HepG2 (cell line): ENCODE results near the gene MOAP1. TPM values are rescaled to one million over a fixed set of nuclear protein-coding genes. Genes with fewer than 3 reads are reported as not detected.

Experiments
- ARNT ChIP-seq: fragments of 450-650 bp; IDR thresholded peaks from 2 replicates; pipeline ENCODE4 v1.6.1; 2017
- CHD2 ChIP-seq: IDR thresholded peaks from 2 replicates; pipeline ENCODE4 v1.6.1; 2011; ENCODE audit warnings: low read depth, low read length, improper control_type of control experiment
- GPN1 ChIP-seq: sonication (generic); formaldehyde crosslinking; IDR thresholded peaks from 2 replicates; pipeline ENCODE4 v1.5.1; 2020; ENCODE audit warnings: missing genetic modification reagents, borderline replicate concordance
- GTF3A ChIP-seq: sonication (generic); formaldehyde crosslinking; conservative IDR thresholded peaks from 2 replicates; pipeline ENCODE4 v1.4.0; 2020; ENCODE audit warnings: mild to moderate bottlenecking, missing genetic modification reagents
- HOXA9 ChIP-seq: sonication (generic); formaldehyde crosslinking; IDR thresholded peaks from 2 replicates; pipeline ENCODE4 v1.8.1; 2022; ENCODE audit warnings: missing genetic modification reagents, mild to moderate bottlenecking, moderate library complexity, borderline replicate concordance
- ISX ChIP-seq: sonication (generic); formaldehyde crosslinking; conservative IDR thresholded peaks from 2 replicates; pipeline ENCODE4 v1.5.0; 2020; ENCODE audit warnings: missing genetic modification reagents
- ZNF547 ChIP-seq: sonication (generic); formaldehyde crosslinking; IDR thresholded peaks from 2 replicates; pipeline ENCODE4 v1.5.1; 2020; ENCODE audit warnings: mild to moderate bottlenecking, missing genetic modification reagents
- ZNF674 ChIP-seq: sonication (generic); formaldehyde crosslinking; IDR thresholded peaks from 2 replicates; pipeline ENCODE4 v1.5.0; 2020; ENCODE audit warnings: low read depth, mild to moderate bottlenecking, missing genetic modification reagents
- ZSCAN9 ChIP-seq: IDR thresholded peaks from 2 replicates; pipeline ENCODE4 v1.6.1; 2016; ENCODE audit warnings: borderline replicate concordance
- polyA plus RNA-seq, 8 experiments: library from polyadenylated mRNA; depleted of rRNA in 3 of 8; stranded (reverse) in 7 of 8; unstranded in 1 of 8; fragments of >200 nt; fragmentation: Illumina TruSeq in 4 of 8; extraction: Trizol in 4 of 8; gene quantifications; 2 replicates each; pipeline versions ENCODE4 v1.2.1 to v1.2.3, GENCODE V29; 2011 to 2016; ENCODE audit warnings: low read depth in 4 of 8, missing spikeins in 1 of 8, mixed read lengths in 1 of 8; ENCODE audit not compliant: insufficient read depth in 1 of 8
- total RNA-seq, 5 experiments: library from RNA; depleted of rRNA; stranded (reverse); fragments of >200 nt; fragmentation: Illumina TruSeq; extraction: Trizol; gene quantifications; 2 replicates each; pipeline ENCODE4 v1.2.3, GENCODE V29; 2016; ENCODE audit warnings: low read depth in 1 of 5
- TF ChIP-seq, protein P1 (sequence below): sonication (generic); formaldehyde crosslinking; IDR thresholded peaks from 2 replicates; pipeline ENCODE4 v1.4.0; 2020; ENCODE audit warnings: missing genetic modification reagents
- TF ChIP-seq, protein P2 (sequence below): sonication (generic); formaldehyde crosslinking; IDR thresholded peaks from 2 replicates; pipeline ENCODE4 v1.5.0; 2020; ENCODE audit warnings: mild to moderate bottlenecking, missing genetic modification reagents
- TF ChIP-seq, protein P3 (sequence below), 2 experiments: sonication (generic) in 1 of 2; formaldehyde crosslinking in 1 of 2; IDR thresholded peaks; 2 replicates each; pipeline versions ENCODE4 v1.6.1 to v1.9.0; 2014 to 2022; ENCODE audit warnings: antibody characterized with exemption in 1 of 2, borderline replicate concordance in 1 of 2, inconsistent platforms in 1 of 2, low read depth in 1 of 2, missing genetic modification reagents in 1 of 2
- TF ChIP-seq, protein P4 (sequence below): sonication (generic); formaldehyde crosslinking; IDR thresholded peaks from 2 replicates; pipeline ENCODE4 v1.4.0; 2020; ENCODE audit warnings: low read depth, mild to moderate bottlenecking, missing genetic modification reagents

Gene MOAP1
- total and polyA plus RNA-seq, 2 of the 13 experiments (the other 11 are each of a cell fraction or from before 2014, with no cell fraction given): 14.6 to 47.0 TPM

DNA sequence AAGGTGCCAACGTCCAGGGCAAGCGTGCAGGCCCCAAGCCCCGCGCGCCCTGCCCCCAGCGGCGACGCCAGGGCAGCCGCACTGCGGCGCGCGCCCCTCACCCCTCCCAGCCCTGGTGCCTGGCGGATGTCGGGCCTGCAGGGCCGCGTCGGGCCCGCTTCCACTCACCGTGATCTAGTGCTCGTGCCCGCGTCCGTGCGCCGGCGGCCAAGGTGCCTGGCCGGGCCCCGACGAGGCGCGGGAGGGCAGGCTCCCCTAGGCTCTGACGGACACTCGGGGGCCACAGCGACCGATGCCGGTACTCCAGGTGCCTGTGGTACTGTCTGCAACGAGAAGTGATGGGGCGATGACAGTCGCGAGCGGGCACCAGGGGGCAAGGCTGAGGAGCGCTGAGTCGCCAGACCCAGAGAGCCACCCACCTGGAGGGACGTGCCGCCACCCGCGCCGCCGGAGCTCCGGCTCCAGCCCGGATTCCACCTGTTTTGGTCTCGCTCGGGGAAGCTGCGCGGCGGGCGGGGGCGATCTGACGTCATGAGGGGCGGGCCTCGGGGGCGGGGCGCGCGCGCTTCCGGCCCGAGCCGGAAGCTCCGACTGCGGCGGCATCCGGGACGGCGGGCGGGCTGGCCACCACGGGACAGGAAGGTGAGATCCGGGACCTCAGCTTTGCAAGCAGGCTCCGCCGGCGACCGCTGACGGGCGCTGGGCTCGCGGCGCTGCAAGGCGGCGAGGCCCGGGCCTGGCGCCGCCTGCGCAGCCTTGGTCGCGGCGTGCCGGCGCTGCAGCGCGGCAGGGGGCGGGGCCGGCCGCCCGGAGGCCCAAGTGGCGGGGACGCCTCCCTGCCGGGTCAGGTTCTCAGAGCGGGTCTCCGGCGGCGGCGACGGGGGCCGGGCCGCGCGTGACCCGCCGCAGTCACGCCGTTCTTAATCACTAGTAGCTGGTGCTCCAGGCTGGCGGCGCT lies at the start of gene MOAP1, which contains the start of gene LYSET (continued):
- TF ChIP-seq, protein P1, sequence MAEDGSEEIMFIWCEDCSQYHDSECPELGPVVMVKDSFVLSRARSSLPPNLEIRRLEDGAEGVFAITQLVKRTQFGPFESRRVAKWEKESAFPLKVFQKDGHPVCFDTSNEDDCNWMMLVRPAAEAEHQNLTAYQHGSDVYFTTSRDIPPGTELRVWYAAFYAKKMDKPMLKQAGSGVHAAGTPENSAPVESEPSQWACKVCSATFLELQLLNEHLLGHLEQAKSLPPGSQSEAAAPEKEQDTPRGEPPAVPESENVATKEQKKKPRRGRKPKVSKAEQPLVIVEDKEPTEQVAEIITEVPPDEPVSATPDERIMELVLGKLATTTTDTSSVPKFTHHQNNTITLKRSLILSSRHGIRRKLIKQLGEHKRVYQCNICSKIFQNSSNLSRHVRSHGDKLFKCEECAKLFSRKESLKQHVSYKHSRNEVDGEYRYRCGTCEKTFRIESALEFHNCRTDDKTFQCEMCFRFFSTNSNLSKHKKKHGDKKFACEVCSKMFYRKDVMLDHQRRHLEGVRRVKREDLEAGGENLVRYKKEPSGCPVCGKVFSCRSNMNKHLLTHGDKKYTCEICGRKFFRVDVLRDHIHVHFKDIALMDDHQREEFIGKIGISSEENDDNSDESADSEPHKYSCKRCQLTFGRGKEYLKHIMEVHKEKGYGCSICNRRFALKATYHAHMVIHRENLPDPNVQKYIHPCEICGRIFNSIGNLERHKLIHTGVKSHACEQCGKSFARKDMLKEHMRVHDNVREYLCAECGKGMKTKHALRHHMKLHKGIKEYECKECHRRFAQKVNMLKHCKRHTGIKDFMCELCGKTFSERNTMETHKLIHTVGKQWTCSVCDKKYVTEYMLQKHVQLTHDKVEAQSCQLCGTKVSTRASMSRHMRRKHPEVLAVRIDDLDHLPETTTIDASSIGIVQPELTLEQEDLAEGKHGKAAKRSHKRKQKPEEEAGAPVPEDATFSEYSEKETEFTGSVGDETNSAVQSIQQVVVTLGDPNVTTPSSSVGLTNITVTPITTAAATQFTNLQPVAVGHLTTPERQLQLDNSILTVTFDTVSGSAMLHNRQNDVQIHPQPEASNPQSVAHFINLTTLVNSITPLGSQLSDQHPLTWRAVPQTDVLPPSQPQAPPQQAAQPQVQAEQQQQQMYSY (CRISPR knock-in tag): peak; percentile 82; the same call in 1 of the 2 replicates
- TF ChIP-seq, protein P2, sequence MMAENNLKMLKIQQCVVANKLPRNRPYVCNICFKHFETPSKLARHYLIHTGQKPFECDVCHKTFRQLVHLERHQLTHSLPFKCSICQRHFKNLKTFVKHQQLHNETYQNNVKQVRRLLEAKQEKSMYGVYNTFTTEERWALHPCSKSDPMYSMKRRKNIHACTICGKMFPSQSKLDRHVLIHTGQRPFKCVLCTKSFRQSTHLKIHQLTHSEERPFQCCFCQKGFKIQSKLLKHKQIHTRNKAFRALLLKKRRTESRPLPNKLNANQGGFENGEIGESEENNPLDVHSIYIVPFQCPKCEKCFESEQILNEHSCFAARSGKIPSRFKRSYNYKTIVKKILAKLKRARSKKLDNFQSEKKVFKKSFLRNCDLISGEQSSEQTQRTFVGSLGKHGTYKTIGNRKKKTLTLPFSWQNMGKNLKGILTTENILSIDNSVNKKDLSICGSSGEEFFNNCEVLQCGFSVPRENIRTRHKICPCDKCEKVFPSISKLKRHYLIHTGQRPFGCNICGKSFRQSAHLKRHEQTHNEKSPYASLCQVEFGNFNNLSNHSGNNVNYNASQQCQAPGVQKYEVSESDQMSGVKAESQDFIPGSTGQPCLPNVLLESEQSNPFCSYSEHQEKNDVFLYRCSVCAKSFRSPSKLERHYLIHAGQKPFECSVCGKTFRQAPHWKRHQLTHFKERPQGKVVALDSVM (CRISPR knock-in tag): no peak
- TF ChIP-seq ZNF674 (CRISPR knock-in tag) (no peak), ARNT (no peak), GTF3A (CRISPR knock-in tag) (peak; percentile 78; the same call in 1 of the 2 replicates), ZNF547 (CRISPR knock-in tag) (peak; percentile 95), HOXA9 (CRISPR knock-in tag) (peak; percentile 44), CHD2 (peak; percentile 38; the same call in 1 of the 2 replicates), ISX (CRISPR knock-in tag) (peak; percentile 85; the same call in 1 of the 2 replicates), ZSCAN9 (0 out of 2 replicates have a peak, but pooled peaks have one; percentile 49), GPN1 (CRISPR knock-in tag) (0 out of 2 replicates have a peak, but pooled peaks have one; percentile 51)
- TF ChIP-seq, protein P3, sequence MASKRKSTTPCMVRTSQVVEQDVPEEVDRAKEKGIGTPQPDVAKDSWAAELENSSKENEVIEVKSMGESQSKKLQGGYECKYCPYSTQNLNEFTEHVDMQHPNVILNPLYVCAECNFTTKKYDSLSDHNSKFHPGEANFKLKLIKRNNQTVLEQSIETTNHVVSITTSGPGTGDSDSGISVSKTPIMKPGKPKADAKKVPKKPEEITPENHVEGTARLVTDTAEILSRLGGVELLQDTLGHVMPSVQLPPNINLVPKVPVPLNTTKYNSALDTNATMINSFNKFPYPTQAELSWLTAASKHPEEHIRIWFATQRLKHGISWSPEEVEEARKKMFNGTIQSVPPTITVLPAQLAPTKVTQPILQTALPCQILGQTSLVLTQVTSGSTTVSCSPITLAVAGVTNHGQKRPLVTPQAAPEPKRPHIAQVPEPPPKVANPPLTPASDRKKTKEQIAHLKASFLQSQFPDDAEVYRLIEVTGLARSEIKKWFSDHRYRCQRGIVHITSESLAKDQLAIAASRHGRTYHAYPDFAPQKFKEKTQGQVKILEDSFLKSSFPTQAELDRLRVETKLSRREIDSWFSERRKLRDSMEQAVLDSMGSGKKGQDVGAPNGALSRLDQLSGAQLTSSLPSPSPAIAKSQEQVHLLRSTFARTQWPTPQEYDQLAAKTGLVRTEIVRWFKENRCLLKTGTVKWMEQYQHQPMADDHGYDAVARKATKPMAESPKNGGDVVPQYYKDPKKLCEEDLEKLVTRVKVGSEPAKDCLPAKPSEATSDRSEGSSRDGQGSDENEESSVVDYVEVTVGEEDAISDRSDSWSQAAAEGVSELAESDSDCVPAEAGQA (IDR thresholded peaks at IDR 0.05; ENCODE audit: low read depth): no peak
- TF ChIP-seq, protein P3 (CRISPR knock-in tag; IDR thresholded peaks at IDR 0.05; ENCODE audit: borderline replicate concordance): peak; percentile 88; the same call in 1 of the 2 replicates
- TF ChIP-seq, protein P4, sequence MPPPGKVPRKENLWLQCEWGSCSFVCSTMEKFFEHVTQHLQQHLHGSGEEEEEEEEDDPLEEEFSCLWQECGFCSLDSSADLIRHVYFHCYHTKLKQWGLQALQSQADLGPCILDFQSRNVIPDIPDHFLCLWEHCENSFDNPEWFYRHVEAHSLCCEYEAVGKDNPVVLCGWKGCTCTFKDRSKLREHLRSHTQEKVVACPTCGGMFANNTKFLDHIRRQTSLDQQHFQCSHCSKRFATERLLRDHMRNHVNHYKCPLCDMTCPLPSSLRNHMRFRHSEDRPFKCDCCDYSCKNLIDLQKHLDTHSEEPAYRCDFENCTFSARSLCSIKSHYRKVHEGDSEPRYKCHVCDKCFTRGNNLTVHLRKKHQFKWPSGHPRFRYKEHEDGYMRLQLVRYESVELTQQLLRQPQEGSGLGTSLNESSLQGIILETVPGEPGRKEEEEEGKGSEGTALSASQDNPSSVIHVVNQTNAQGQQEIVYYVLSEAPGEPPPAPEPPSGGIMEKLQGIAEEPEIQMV (CRISPR knock-in tag): 0 out of 2 replicates have a peak, but pooled peaks have one; percentile 55
